ENCODE measurements around the gene COL7A1.

Gene COL7A1

DNA sequence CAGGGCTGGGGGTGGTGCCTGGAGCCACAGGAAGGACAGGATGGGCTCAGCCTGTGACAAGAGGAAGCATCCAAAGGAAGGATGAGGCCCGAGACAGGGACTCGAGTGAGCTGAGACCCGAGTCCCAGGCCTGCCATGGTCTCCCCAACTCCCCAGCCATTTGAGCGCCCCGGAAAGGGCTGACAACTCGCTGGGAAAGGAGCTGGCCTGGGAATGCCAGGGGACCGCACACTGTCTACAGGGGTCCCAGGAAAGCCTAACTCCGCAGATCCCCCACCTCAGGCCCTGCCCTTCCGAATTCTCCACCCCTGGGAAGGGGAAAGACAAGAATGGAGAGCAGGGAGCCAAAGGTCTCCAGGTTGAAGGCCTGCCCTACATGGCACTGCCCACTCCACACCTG lies 70.2 kb downstream of the COL7A1 start:
- peaks cover 10% of the 10 kb centered on the region for H4K20me1 ChIP-seq (ENCODE audit: insufficient read depth, low read length)
- H3K79me2 ChIP-seq (ENCODE audit: insufficient read depth, low read length) = no peaks in the 10 kb centered on the region
- DNase-seq = no peak
- H3K9me3 ChIP-seq (ENCODE audit: insufficient read depth, low read length, severe bottlenecking) = no peaks in the 10 kb centered on the region
- no peaks in the 10 kb centered on the region for H3K36me3 ChIP-seq (ENCODE audit: insufficient read depth, low read length)
- no peak overlapping the region for H3K4me3 ChIP-seq (ENCODE audit: low read depth in 1 of 2, low read length in 2 of 2)
- no peaks in the 10 kb centered on the region for H3K27me3 ChIP-seq (ENCODE audit: insufficient read depth, low read length, poor library complexity)
- H3K4me1 ChIP-seq (ENCODE audit: insufficient read depth, low read length) = no peaks in the 10 kb centered on the region
- ATAC-seq (ENCODE audit: insufficient read depth, low read depth) = no peak
- no peak overlapping the region for H3K27ac ChIP-seq (ENCODE audit: low read length)
- H3K9ac ChIP-seq (ENCODE audit: low read depth, low read length) = no peak overlapping the region
- H2AFZ ChIP-seq (ENCODE audit: low read depth, low read length) = no peak overlapping the region
- no peak overlapping the region for H3K4me2 ChIP-seq (ENCODE audit: insufficient read depth, low read length)
- TF ChIP-seq CTCF (IDR thresholded peaks at IDR 0.05; ENCODE audit: borderline replicate concordance, extremely low read depth, low read length, poor library complexity, severe bottlenecking) (no peak), EZH2 (IDR thresholded peaks at IDR 0.05; ENCODE audit: borderline replicate concordance, low read depth, low read length, severe bottlenecking) (no peak)

- Histone ChIP-seq H3K4me3 (ENCODE audit: low read depth in 1 of 2, low read length in 2 of 2) (no peak overlapping the region), H3K9me3 (ENCODE audit: insufficient read depth, low read length, severe bottlenecking) (no peaks in the 10 kb centered on the region), H3K4me1 (ENCODE audit: insufficient read depth, low read length) (no peaks in the 10 kb centered on the region), H4K20me1 (ENCODE audit: insufficient read depth, low read length) (peaks cover 21% of the 10 kb centered on the region), H3K79me2 (ENCODE audit: insufficient read depth, low read length) (no peaks in the 10 kb centered on the region), H3K4me2 (ENCODE audit: insufficient read depth, low read length) (no peak overlapping the region), H3K27ac (ENCODE audit: low read length) (no peak overlapping the region), H3K36me3 (ENCODE audit: insufficient read depth, low read length) (no peaks in the 10 kb centered on the region), H3K27me3 (ENCODE audit: insufficient read depth, low read length, poor library complexity) (no peaks in the 10 kb centered on the region), H3K9ac (ENCODE audit: low read depth, low read length) (no peak overlapping the region), H2AFZ (ENCODE audit: low read depth, low read length) (no peak overlapping the region)
- TF ChIP-seq EZH2 (IDR thresholded peaks at IDR 0.05; ENCODE audit: borderline replicate concordance, low read depth, low read length, severe bottlenecking) (no peak), CTCF (IDR thresholded peaks at IDR 0.05; ENCODE audit: borderline replicate concordance, extremely low read depth, low read length, poor library complexity, severe bottlenecking) (no peak)
- no peak for ATAC-seq (ENCODE audit: insufficient read depth, low read depth)
- DNase-seq = no peak
Observed at GRCh38 chr3:48521635-48522034, 73.5 kb downstream of the COL7A1 start.

DNA sequence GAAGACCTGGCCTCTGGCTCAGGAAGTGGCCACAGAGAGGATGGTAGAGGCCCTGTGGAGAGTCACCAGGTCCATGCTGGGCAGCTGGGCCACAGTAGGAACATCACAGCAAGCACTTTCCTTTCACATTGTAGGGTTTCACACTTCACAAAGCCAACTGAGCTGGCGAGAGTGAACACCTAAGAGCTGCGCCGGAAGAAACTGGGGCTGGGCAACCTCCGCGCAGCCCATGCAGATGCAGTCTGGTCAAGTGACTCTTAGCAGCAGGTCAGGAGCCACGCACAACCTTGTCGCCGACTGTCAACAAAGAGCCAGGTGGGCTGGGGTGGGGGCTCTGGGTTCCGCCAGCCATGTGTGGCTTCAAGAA lies 75.9 kb downstream of the COL7A1 start:
- Histone ChIP-seq H4K20me1 (ENCODE audit: insufficient read depth, low read length) (peaks cover 24% of the 10 kb centered on the region), H3K36me3 (ENCODE audit: insufficient read depth, low read length) (no peaks in the 10 kb centered on the region)
- no peak for ATAC-seq (ENCODE audit: insufficient read depth, low read depth)

More for the DNA sequence above, 75.9 kb downstream of the COL7A1 start:
- TF ChIP-seq CTCF (IDR thresholded peaks at IDR 0.05; ENCODE audit: borderline replicate concordance, extremely low read depth, low read length, poor library complexity, severe bottlenecking) (no peak), EZH2 (IDR thresholded peaks at IDR 0.05; ENCODE audit: borderline replicate concordance, low read depth, low read length, severe bottlenecking) (no peak)
- Histone ChIP-seq H3K27me3 (ENCODE audit: insufficient read depth, low read length, poor library complexity) (no peaks in the 10 kb centered on the region), H3K9me3 (ENCODE audit: insufficient read depth, low read length, severe bottlenecking) (no peaks in the 10 kb centered on the region), H3K4me2 (ENCODE audit: insufficient read depth, low read length) (no peak overlapping the region), H3K27ac (ENCODE audit: low read length) (no peak overlapping the region), H3K9ac (ENCODE audit: low read depth, low read length) (no peak overlapping the region), H3K4me3 (ENCODE audit: low read depth in 1 of 2, low read length in 2 of 2) (no peak overlapping the region), H3K79me2 (ENCODE audit: insufficient read depth, low read length) (no peaks in the 10 kb centered on the region), H3K4me1 (ENCODE audit: insufficient read depth, low read length) (peaks cover 13% of the 10 kb centered on the region), H2AFZ (ENCODE audit: low read depth, low read length) (no peak overlapping the region)
- DNase-seq = no peak
